Lung (tissue), 12 donors: ENCODE results near the gene STARD6. TPM values are rescaled to one million over a fixed set of nuclear protein-coding genes. Genes with fewer than 3 reads are reported as not detected.

Source experiments
- ATAC-seq: fragments of 200-7000 bp; cut with Tn5 transposase; one replicate; pipeline ENCODE4 v1.9.1; 2020; ENCODE audit warnings: moderate number of reproducible peaks; ENCODE audit not compliant: insufficient read depth, low FRiP score
- DNase-seq, 3 donors: peaks; one replicate each; pipeline ENCODE4 v3.0.0-alpha.2; 2013 to 2017
- H3K27ac ChIP-seq, 2 donors: one replicate each; pipeline ENCODE4 v1.5.1; 2013; ENCODE audit warnings: mild to moderate bottlenecking in 2 of 2, moderate library complexity in 2 of 2, control low read depth in 1 of 2, inconsistent platforms in 1 of 2, low read depth in 1 of 2, low read length in 1 of 2
- H3K27me3 ChIP-seq, 3 donors: one replicate each; pipeline ENCODE4 v1.5.1; 2013; ENCODE audit warnings: low read length in 2 of 3; ENCODE audit not compliant: control insufficient read depth in 3 of 3, insufficient read depth in 3 of 3
- H3K36me3 ChIP-seq, 4 donors: one replicate each; pipeline ENCODE4 v1.5.1; 2013; ENCODE audit warnings: low read length in 4 of 4, mild to moderate bottlenecking in 1 of 4, moderate library complexity in 1 of 4; ENCODE audit not compliant: control insufficient read depth in 4 of 4, insufficient read depth in 4 of 4
- H3K4me1 ChIP-seq, 5 donors: one replicate each; pipeline ENCODE4 v1.5.1; 2013; ENCODE audit warnings: low read length in 5 of 5, mild to moderate bottlenecking in 2 of 5, moderate library complexity in 1 of 5; ENCODE audit not compliant: control insufficient read depth in 5 of 5, insufficient read depth in 5 of 5
- H3K4me3 ChIP-seq: one replicate; pipeline ENCODE4 v1.5.1; 2013; ENCODE audit warnings: mild to moderate bottlenecking, control low read depth, moderate library complexity
- H3K9ac ChIP-seq, 2 donors: one replicate each; pipeline ENCODE4 v1.5.1; 2013; ENCODE audit warnings: low read length in 2 of 2, control low read depth in 1 of 2; ENCODE audit not compliant: insufficient read depth in 1 of 2
- H3K9me3 ChIP-seq, 4 donors: one replicate each; pipeline ENCODE4 v1.5.1; 2013; ENCODE audit warnings: low read length in 3 of 4, mild to moderate bottlenecking in 1 of 4, moderate library complexity in 1 of 4; ENCODE audit not compliant: control insufficient read depth in 4 of 4, insufficient read depth in 3 of 4
- CTCF ChIP-seq: IDR thresholded peaks from 2 replicates; pipeline ENCODE4 v1.5.1; 2012; ENCODE audit warnings: mild to moderate bottlenecking; ENCODE audit errors: control extremely low read depth, extremely low read depth
- WGBS, 2 donors: extraction: QIAGEN DNeasy Blood & Tissue Kit; methylation state at CpG; one replicate each; pipeline ENCODE4 v1.1.7; 2013; 5-methylcytosine and 5-hydroxymethylcytosine counted together
- polyA plus RNA-seq, 2 donors: library from polyadenylated mRNA; stranded (reverse); fragments of 200-250 nt; gene quantifications; one replicate each; pipeline ENCODE4 v1.2.1, GENCODE V29; 2013
- total RNA-seq, 2 donors: library from RNA; depleted of rRNA in 1 of 2; stranded (reverse); fragments of >200 nt in 1 of 2; gene quantifications; one replicate each; pipeline ENCODE4 v1.2.1, GENCODE V29; 2014 to 2021
- donor health status: control.
- donor health status: control.
- donor health status: Bipolar disorder and iron deficiency.
- donor health status: healthy.
- donor health status: DM: yes; HTN: yes; CAD: no.

Gene STARD6
- total and polyA plus RNA-seq, 4 donors = 0.07 TPM; not detected in 3

GRCh38 chr18:54335638-54336173, 22.0 kb downstream of the STARD6 start:
- H3K27ac ChIP-seq = no peak overlapping the region
- no peak overlapping the region for H3K9ac ChIP-seq
- no peak for DNase-seq
- H3K4me1 ChIP-seq = no peaks in the 10 kb centered on the region
- no peaks in the 10 kb centered on the region for H3K27me3 ChIP-seq
- no peaks in the 10 kb centered on the region for H3K36me3 ChIP-seq
- H3K9me3 ChIP-seq = no peaks in the 10 kb centered on the region
- H3K4me3 ChIP-seq = no peak overlapping the region
- no peak for ATAC-seq
- WGBS, 2 donors = 86 to 93% methylated on average over 2 of the region's 2 CpGs
- no peak for TF ChIP-seq CTCF

- no peaks in the 10 kb centered on the region for H3K9me3 ChIP-seq
- no peak overlapping the region for H3K4me3 ChIP-seq
- DNase-seq = peak in 1 of 3 donors; percentile 1
- no peaks in the 10 kb centered on the region for H3K36me3 ChIP-seq
- 72 to 73% methylated on average over 6 of the region's 6 CpGs for WGBS, 2 donors
- no peaks in the 10 kb centered on the region for H3K27me3 ChIP-seq
- no peak overlapping the region for H3K27ac ChIP-seq
- H3K9ac ChIP-seq = no peak overlapping the region
- no peaks in the 10 kb centered on the region for H3K4me1 ChIP-seq
- TF ChIP-seq CTCF = no peak
- no peak for ATAC-seq
Observed at GRCh38 chr18:54330768-54331548, 26.7 kb downstream of the STARD6 start.

- TF ChIP-seq CTCF = no peak
- H3K9ac ChIP-seq = no peak overlapping the region
- no peak overlapping the region for H3K27ac ChIP-seq
- DNase-seq = no peak
- H3K9me3 ChIP-seq = no peaks in the 10 kb centered on the region
- no peak overlapping the region for H3K4me3 ChIP-seq
- H3K4me1 ChIP-seq = no peaks in the 10 kb centered on the region
- H3K27me3 ChIP-seq = no peaks in the 10 kb centered on the region
- H3K36me3 ChIP-seq = no peaks in the 10 kb centered on the region
- ATAC-seq = no peak
Observed at GRCh38 chr18:54329787-54330186, 27.9 kb downstream of the STARD6 start.

- H3K36me3 ChIP-seq = no peaks in the 10 kb centered on the region
- no peak overlapping the region for H3K27ac ChIP-seq
- 72 to 82% methylated on average over 4 of the region's 4 CpGs for WGBS, 2 donors
- H3K27me3 ChIP-seq = no peaks in the 10 kb centered on the region
- no peak for TF ChIP-seq CTCF
- ATAC-seq = no peak
- no peaks in the 10 kb centered on the region for H3K9me3 ChIP-seq
- no peak overlapping the region for H3K4me3 ChIP-seq
- no peaks in the 10 kb centered on the region for H3K4me1 ChIP-seq
- no peak overlapping the region for H3K9ac ChIP-seq
- no peak for DNase-seq
Observed at GRCh38 chr18:54327818-54328217, 29.8 kb downstream of the STARD6 start.
